ENCODE results near the gene RCHY1.

RCHY1 gene

DNA sequence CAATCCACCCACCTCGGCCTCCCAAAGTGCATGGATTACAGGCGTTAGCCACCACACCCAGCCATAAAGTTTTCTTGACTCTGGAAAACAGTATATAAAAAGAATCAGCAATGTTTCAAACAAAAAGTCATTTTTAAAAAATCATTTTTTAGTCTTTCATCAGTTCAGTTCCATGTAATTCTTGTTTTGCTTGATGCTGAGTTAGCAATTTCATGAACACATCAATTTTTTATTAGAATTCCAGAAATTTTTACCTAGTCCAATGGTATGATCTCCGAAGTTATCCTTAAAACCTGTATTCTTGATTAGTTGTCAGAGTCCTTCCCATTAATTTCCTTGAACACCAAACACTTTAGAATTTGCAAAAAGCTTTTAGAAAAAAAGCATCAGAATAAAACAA, 56.8 kb downstream of the RCHY1 start:
- H3K9me3 ChIP-seq (replicated peaks in 1 of 2; ENCODE audit: control insufficient read depth in 2 of 2, insufficient read depth in 1 of 2, low read depth in 1 of 2, low read length in 2 of 2), result no peaks in the 10 kb centered on the region
- peaks cover 0 to 2% of the 10 kb centered on the region in 2 donors for H3K4me1 ChIP-seq (ENCODE audit: control insufficient read depth in 2 of 2, insufficient read depth in 1 of 2, low read depth in 1 of 2, low read length in 2 of 2)
- no peak overlapping the region for H3K4me3 ChIP-seq (ENCODE audit: low read length in 2 of 2)
- no peak overlapping the region for H3K9ac ChIP-seq (ENCODE audit: low read depth, low read length, poor library complexity)
- H3K27me3 ChIP-seq (ENCODE audit: control insufficient read depth in 3 of 3, insufficient read depth in 3 of 3, low read depth in 1 of 3, low read length in 3 of 3), result no peaks in the 10 kb centered on the region
- H3K79me1 ChIP-seq (ENCODE audit: low read depth, low read length), result no peaks in the 10 kb centered on the region
- no peak overlapping the region for H3K14ac ChIP-seq (ENCODE audit: low read length)
- H3K18ac ChIP-seq (ENCODE audit: low read length), result no peak overlapping the region
- no peak overlapping the region for H4K91ac ChIP-seq (ENCODE audit: low read depth, low read length, poor library complexity)
- no peak overlapping the region for H3K23ac ChIP-seq (ENCODE audit: low read depth, low read length, poor library complexity)
- H4K8ac ChIP-seq (ENCODE audit: low read depth, low read length), result no peak overlapping the region
- H3K36me3 ChIP-seq (replicated peaks in 1 of 2; ENCODE audit: control insufficient read depth in 2 of 2, insufficient read depth in 2 of 2, low read length in 2 of 2), result no peaks in the 10 kb centered on the region
- no CpG with 5 or more reads among the region's 3 CpGs for WGBS, 2 donors (ENCODE audit: extremely low coverage in 2 of 2, insufficient read length in 2 of 2, insufficient replicate concordance in 1 of 2)
- H3K4me2 ChIP-seq (ENCODE audit: insufficient read depth, low read length, poor library complexity, severe bottlenecking), result no peak overlapping the region
- H2BK120ac ChIP-seq (ENCODE audit: low read depth, low read length), result no peak overlapping the region
- H2BK5ac ChIP-seq (ENCODE audit: low read length), result no peak overlapping the region
- H2BK12ac ChIP-seq (ENCODE audit: low read length), result no peak overlapping the region
- DNase-seq (ENCODE audit: low spot score), result no peak
- H2BK15ac ChIP-seq (ENCODE audit: low read length), result no peak overlapping the region
- no peak overlapping the region for H2AFZ ChIP-seq (ENCODE audit: low read length)
- H2AK5ac ChIP-seq (ENCODE audit: low read depth, low read length), result no peak overlapping the region
- no peak overlapping the region for H3K4ac ChIP-seq (ENCODE audit: low read length)
- no peak overlapping the region for H3K27ac ChIP-seq (replicated peaks; ENCODE audit: low read length)

DNA sequence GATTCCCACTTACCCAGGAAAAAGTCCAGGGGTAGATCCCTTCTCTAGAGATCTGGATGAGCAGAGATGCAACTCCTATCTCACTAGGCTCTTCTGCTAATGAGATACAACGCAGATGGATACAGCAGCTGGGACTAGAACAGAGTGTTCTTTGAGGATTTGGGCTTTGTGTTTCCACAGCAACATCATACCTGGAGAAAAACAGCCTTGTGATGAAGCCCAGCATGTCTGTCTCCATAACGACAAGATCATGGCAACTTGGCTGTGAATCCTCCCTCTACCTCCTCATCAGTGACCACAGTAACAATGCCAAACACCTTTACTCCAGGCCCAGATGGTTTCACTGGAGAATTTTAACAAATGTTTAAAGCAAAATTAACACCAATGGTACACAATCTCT, 80.1 kb downstream of the RCHY1 start:
- Histone ChIP-seq H3K79me1 (ENCODE audit: low read depth, low read length) (no peaks in the 10 kb centered on the region), H3K18ac (ENCODE audit: low read length) (no peak overlapping the region), H3K23ac (ENCODE audit: low read depth, low read length, poor library complexity) (no peak overlapping the region), H2BK15ac (ENCODE audit: low read length) (no peak overlapping the region), H3K4me2 (ENCODE audit: insufficient read depth, low read length, poor library complexity, severe bottlenecking) (no peak overlapping the region), H2AK5ac (ENCODE audit: low read depth, low read length) (no peak overlapping the region), H4K91ac (ENCODE audit: low read depth, low read length, poor library complexity) (no peak overlapping the region), H3K27ac (replicated peaks; ENCODE audit: low read length) (no peak overlapping the region), H3K36me3 (replicated peaks in 1 of 2; ENCODE audit: control insufficient read depth in 2 of 2, insufficient read depth in 2 of 2, low read length in 2 of 2) (no peaks in the 10 kb centered on the region), H3K14ac (ENCODE audit: low read length) (no peak overlapping the region), H2BK5ac (ENCODE audit: low read length) (no peak overlapping the region), H2AFZ (ENCODE audit: low read length) (no peak overlapping the region), H3K9me3 (replicated peaks in 1 of 2; ENCODE audit: control insufficient read depth in 2 of 2, insufficient read depth in 1 of 2, low read depth in 1 of 2, low read length in 2 of 2) (peaks cover 0 to 2% of the 10 kb centered on the region in 2 donors), H3K27me3 (ENCODE audit: control insufficient read depth in 3 of 3, insufficient read depth in 3 of 3, low read depth in 1 of 3, low read length in 3 of 3) (no peaks in the 10 kb centered on the region), H2BK12ac (ENCODE audit: low read length) (no peak overlapping the region), H4K8ac (ENCODE audit: low read depth, low read length) (no peak overlapping the region), H3K4me1 (ENCODE audit: control insufficient read depth in 2 of 2, insufficient read depth in 1 of 2, low read depth in 1 of 2, low read length in 2 of 2) (no peaks in the 10 kb centered on the region), H3K9ac (ENCODE audit: low read depth, low read length, poor library complexity) (no peak overlapping the region), H3K4me3 (ENCODE audit: low read length in 2 of 2) (no peak overlapping the region), H3K4ac (ENCODE audit: low read length) (no peak overlapping the region), H2BK120ac (ENCODE audit: low read depth, low read length) (no peak overlapping the region)
- no CpG with 5 or more reads among the region's 2 CpGs for WGBS, 2 donors (ENCODE audit: extremely low coverage in 2 of 2, insufficient read length in 2 of 2, insufficient replicate concordance in 1 of 2)
- no peak for DNase-seq (ENCODE audit: low spot score)

DNA sequence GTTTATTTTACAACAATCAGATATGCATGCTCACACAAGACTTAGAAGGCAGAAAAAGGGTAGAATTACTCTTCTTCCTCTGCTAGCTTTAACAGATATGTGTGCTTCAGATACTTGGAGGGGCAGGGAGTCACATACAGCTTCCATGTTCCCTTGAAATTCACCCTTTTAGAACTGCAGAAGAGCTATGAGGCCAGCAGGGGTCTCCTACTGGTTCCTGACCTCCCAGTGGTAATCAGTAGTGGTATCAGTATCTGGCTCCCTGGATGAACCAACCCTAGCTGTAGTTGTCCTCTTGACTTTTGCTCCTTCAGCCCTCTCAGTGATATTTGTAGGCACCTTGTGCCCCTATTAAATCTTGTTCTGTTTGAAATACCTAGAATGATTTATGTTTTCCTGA, 81.5 kb downstream of the RCHY1 start:
- H2BK15ac ChIP-seq (ENCODE audit: low read length), result no peak overlapping the region
- no peak overlapping the region for H3K4me3 ChIP-seq (ENCODE audit: low read length in 2 of 2)
- no peak for DNase-seq (ENCODE audit: low spot score)
- H3K9ac ChIP-seq (ENCODE audit: low read depth, low read length, poor library complexity), result no peak overlapping the region
- H4K8ac ChIP-seq (ENCODE audit: low read depth, low read length), result no peak overlapping the region
- no peak overlapping the region for H3K14ac ChIP-seq (ENCODE audit: low read length)
- H3K4me2 ChIP-seq (ENCODE audit: insufficient read depth, low read length, poor library complexity, severe bottlenecking), result no peak overlapping the region
- H3K23ac ChIP-seq (ENCODE audit: low read depth, low read length, poor library complexity), result no peak overlapping the region
- no peak overlapping the region for H3K18ac ChIP-seq (ENCODE audit: low read length)
- no peak overlapping the region for H3K4ac ChIP-seq (ENCODE audit: low read length)
- no peak overlapping the region for H2BK5ac ChIP-seq (ENCODE audit: low read length)
- no peak overlapping the region for H2AK5ac ChIP-seq (ENCODE audit: low read depth, low read length)
- no peaks in the 10 kb centered on the region for H3K27me3 ChIP-seq (ENCODE audit: control insufficient read depth in 3 of 3, insufficient read depth in 3 of 3, low read depth in 1 of 3, low read length in 3 of 3)
- no peak overlapping the region for H3K27ac ChIP-seq (replicated peaks; ENCODE audit: low read length)
- H2BK120ac ChIP-seq (ENCODE audit: low read depth, low read length), result no peak overlapping the region
- no peaks in the 10 kb centered on the region for H3K4me1 ChIP-seq (ENCODE audit: control insufficient read depth in 2 of 2, insufficient read depth in 1 of 2, low read depth in 1 of 2, low read length in 2 of 2)
- H3K79me1 ChIP-seq (ENCODE audit: low read depth, low read length), result no peaks in the 10 kb centered on the region
- H2AFZ ChIP-seq (ENCODE audit: low read length), result no peak overlapping the region
- no peak overlapping the region for H4K91ac ChIP-seq (ENCODE audit: low read depth, low read length, poor library complexity)
- peaks cover 0 to 2% of the 10 kb centered on the region in 2 donors for H3K9me3 ChIP-seq (replicated peaks in 1 of 2; ENCODE audit: control insufficient read depth in 2 of 2, insufficient read depth in 1 of 2, low read depth in 1 of 2, low read length in 2 of 2)
- H3K36me3 ChIP-seq (replicated peaks in 1 of 2; ENCODE audit: control insufficient read depth in 2 of 2, insufficient read depth in 2 of 2, low read length in 2 of 2), result no peaks in the 10 kb centered on the region
- H2BK12ac ChIP-seq (ENCODE audit: low read length), result no peak overlapping the region

DNA sequence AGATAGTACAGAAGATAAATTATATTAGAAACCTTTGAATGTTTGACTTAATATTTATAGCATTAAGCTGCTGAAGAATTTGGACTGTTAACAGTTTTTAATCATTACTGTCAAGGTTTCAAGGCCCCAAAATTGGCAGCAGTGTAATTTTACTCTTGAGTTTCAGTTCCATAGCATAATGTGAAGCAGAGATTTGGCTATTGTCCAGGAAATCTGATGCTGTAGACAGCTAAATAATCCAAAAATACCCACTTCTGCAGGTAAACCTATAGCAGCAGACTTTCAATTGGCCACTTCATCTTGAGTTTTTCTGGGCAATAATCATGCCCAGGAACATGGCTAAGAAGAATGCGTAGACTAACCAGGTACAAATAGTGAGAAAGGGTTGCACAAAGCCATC, 85.0 kb downstream of the RCHY1 start:
- Histone ChIP-seq H4K8ac (ENCODE audit: low read depth, low read length) (no peak overlapping the region), H2AFZ (ENCODE audit: low read length) (no peak overlapping the region), H3K9me3 (replicated peaks in 1 of 2; ENCODE audit: control insufficient read depth in 2 of 2, insufficient read depth in 1 of 2, low read depth in 1 of 2, low read length in 2 of 2) (peaks cover 0 to 2% of the 10 kb centered on the region in 2 donors), H3K27ac (replicated peaks; ENCODE audit: low read length) (no peak overlapping the region), H2BK12ac (ENCODE audit: low read length) (no peak overlapping the region), H3K27me3 (ENCODE audit: control insufficient read depth in 3 of 3, insufficient read depth in 3 of 3, low read depth in 1 of 3, low read length in 3 of 3) (no peaks in the 10 kb centered on the region), H3K9ac (ENCODE audit: low read depth, low read length, poor library complexity) (no peak overlapping the region), H3K4me2 (ENCODE audit: insufficient read depth, low read length, poor library complexity, severe bottlenecking) (no peak overlapping the region), H3K4ac (ENCODE audit: low read length) (no peak overlapping the region), H4K91ac (ENCODE audit: low read depth, low read length, poor library complexity) (no peak overlapping the region), H3K18ac (ENCODE audit: low read length) (no peak overlapping the region), H3K79me1 (ENCODE audit: low read depth, low read length) (no peaks in the 10 kb centered on the region), H2BK5ac (ENCODE audit: low read length) (no peak overlapping the region), H3K23ac (ENCODE audit: low read depth, low read length, poor library complexity) (no peak overlapping the region), H2BK120ac (ENCODE audit: low read depth, low read length) (no peak overlapping the region), H3K36me3 (replicated peaks in 1 of 2; ENCODE audit: control insufficient read depth in 2 of 2, insufficient read depth in 2 of 2, low read length in 2 of 2) (no peaks in the 10 kb centered on the region), H2AK5ac (ENCODE audit: low read depth, low read length) (no peak overlapping the region), H3K14ac (ENCODE audit: low read length) (no peak overlapping the region), H3K4me1 (ENCODE audit: control insufficient read depth in 2 of 2, insufficient read depth in 1 of 2, low read depth in 1 of 2, low read length in 2 of 2) (no peaks in the 10 kb centered on the region), H3K4me3 (ENCODE audit: low read length in 2 of 2) (no peak overlapping the region), H2BK15ac (ENCODE audit: low read length) (no peak overlapping the region)
- DNase-seq (ENCODE audit: low spot score), result no peak
- WGBS, 2 donors (ENCODE audit: extremely low coverage in 2 of 2, insufficient read length in 2 of 2, insufficient replicate concordance in 1 of 2), result no CpG with 5 or more reads among the region's 1 CpG
